Measurements from ENCODE around the gene DDX54.

DDX54 gene

GRCh38 chr12:113203852-113204760 lies 18.8 kb upstream of the DDX54 start:
- FAIRE-seq (peak; percentile 16), DNase-seq (ENCODE audit: insufficient read length, low spot score) (no peak)
- TF ChIP-seq TAF1 (IDR thresholded peaks at IDR 0.05; ENCODE audit: low read depth, low read length) (no peak), POU2F2 (IDR thresholded peaks at IDR 0.05; ENCODE audit: low read depth, low read length) (peak; percentile 85)

GRCh38 chr12:113202300-113203075 lies 17.2 kb upstream of the DDX54 start:
- no peak for DNase-seq (ENCODE audit: insufficient read length, low spot score)
- no peak for FAIRE-seq
- no peak for TF ChIP-seq POLR2A (IDR thresholded peaks at IDR 0.05; ENCODE audit: low read depth, low read length)
- no peak for TF ChIP-seq POU2F2 (IDR thresholded peaks at IDR 0.05; ENCODE audit: low read depth, low read length)
- TF ChIP-seq TAF1 (IDR thresholded peaks at IDR 0.05; ENCODE audit: low read depth, low read length): no peak
- TF ChIP-seq SPI1 (IDR thresholded peaks at IDR 0.05; ENCODE audit: low read depth, low read length): no peak
- no peak for TF ChIP-seq PAX5 (IDR thresholded peaks at IDR 0.05; ENCODE audit: insufficient read depth, low read length, severe bottlenecking)
- no peak for TF ChIP-seq POLR2AphosphoS5 (IDR thresholded peaks at IDR 0.05; ENCODE audit: low read depth, low read length)

GRCh38 chr12:113201187-113202177 lies 16.2 kb upstream of the DDX54 start:
- TF ChIP-seq POLR2AphosphoS5 (IDR thresholded peaks at IDR 0.05; ENCODE audit: low read depth, low read length) (no peak), POLR2A (IDR thresholded peaks at IDR 0.05; ENCODE audit: low read depth, low read length) (no peak), TAF1 (IDR thresholded peaks at IDR 0.05; ENCODE audit: low read depth, low read length) (no peak), SPI1 (IDR thresholded peaks at IDR 0.05; ENCODE audit: low read depth, low read length) (no peak), PAX5 (IDR thresholded peaks at IDR 0.05; ENCODE audit: insufficient read depth, low read length, severe bottlenecking) (no peak), POU2F2 (IDR thresholded peaks at IDR 0.05; ENCODE audit: low read depth, low read length) (no peak)
- FAIRE-seq: no peak
- DNase-seq (ENCODE audit: insufficient read length, low spot score): no peak

DNA sequence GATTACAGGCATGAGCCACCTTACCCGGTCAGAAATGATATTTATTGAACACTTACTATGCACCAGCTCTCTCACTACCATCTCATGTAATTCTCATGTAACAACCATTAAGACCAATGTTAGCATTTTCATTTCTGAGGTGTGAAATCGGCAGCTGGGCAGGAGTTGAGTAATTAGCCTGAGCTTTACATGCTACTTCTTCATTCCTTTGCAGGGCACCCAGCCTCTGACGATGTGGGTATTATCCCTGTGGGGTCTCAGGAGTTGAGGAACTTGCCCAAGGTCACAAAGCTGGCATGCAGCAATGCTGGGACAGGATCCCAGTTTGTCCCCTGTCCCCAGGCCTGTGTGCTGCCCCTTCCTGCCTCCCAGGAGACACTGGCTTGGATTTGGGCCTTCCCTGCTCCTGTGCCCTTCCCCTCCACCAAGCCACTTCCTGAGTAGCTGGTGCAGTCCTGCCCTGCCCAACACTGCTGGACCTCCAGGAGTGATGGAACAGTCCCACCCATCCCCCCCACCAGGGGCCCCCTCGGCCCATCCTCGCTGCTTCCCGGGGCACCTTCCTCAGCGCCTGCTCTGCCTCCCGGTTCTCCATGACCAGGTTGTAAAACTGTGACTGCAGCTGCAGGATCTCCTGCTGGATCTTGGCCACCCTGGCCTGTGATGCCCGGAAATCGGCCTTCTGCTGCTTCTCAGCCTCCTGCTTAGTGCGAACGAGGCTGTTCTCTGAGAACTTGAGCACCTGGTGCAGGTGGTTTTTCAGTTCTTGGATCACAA lies 14.9 kb upstream of the DDX54 start:
- FAIRE-seq: no peak
- TF ChIP-seq TAF1 (IDR thresholded peaks at IDR 0.05; ENCODE audit: low read depth, low read length): no peak
- no peak for TF ChIP-seq SPI1 (IDR thresholded peaks at IDR 0.05; ENCODE audit: low read depth, low read length)
- no peak for TF ChIP-seq POLR2AphosphoS5 (IDR thresholded peaks at IDR 0.05; ENCODE audit: low read depth, low read length)
- no peak for TF ChIP-seq PAX5 (IDR thresholded peaks at IDR 0.05; ENCODE audit: insufficient read depth, low read length, severe bottlenecking)
- TF ChIP-seq POU2F2 (IDR thresholded peaks at IDR 0.05; ENCODE audit: low read depth, low read length): no peak
- no peak for TF ChIP-seq POLR2A (IDR thresholded peaks at IDR 0.05; ENCODE audit: low read depth, low read length)
- no peak for DNase-seq (ENCODE audit: insufficient read length, low spot score)

GRCh38 chr12:113198296-113198695 lies 13.0 kb upstream of the DDX54 start:
- DNase-seq (ENCODE audit: insufficient read length, low spot score) (no peak), FAIRE-seq (peak; percentile 52)
- TF ChIP-seq POU2F2 (IDR thresholded peaks at IDR 0.05; ENCODE audit: low read depth, low read length) (no peak), POLR2AphosphoS5 (IDR thresholded peaks at IDR 0.05; ENCODE audit: low read depth, low read length) (no peak), SPI1 (IDR thresholded peaks at IDR 0.05; ENCODE audit: low read depth, low read length) (no peak)

GRCh38 chr12:113197518-113198077 lies 12.3 kb upstream of the DDX54 start:
- TF ChIP-seq POLR2AphosphoS5 (IDR thresholded peaks at IDR 0.05; ENCODE audit: low read depth, low read length) (no peak), POU2F2 (IDR thresholded peaks at IDR 0.05; ENCODE audit: low read depth, low read length) (no peak), TAF1 (IDR thresholded peaks at IDR 0.05; ENCODE audit: low read depth, low read length) (no peak), POLR2A (IDR thresholded peaks at IDR 0.05; ENCODE audit: low read depth, low read length) (no peak), SPI1 (IDR thresholded peaks at IDR 0.05; ENCODE audit: low read depth, low read length) (no peak), PAX5 (IDR thresholded peaks at IDR 0.05; ENCODE audit: insufficient read depth, low read length, severe bottlenecking) (no peak)
- FAIRE-seq (no peak), DNase-seq (ENCODE audit: insufficient read length, low spot score) (no peak)

DNA sequence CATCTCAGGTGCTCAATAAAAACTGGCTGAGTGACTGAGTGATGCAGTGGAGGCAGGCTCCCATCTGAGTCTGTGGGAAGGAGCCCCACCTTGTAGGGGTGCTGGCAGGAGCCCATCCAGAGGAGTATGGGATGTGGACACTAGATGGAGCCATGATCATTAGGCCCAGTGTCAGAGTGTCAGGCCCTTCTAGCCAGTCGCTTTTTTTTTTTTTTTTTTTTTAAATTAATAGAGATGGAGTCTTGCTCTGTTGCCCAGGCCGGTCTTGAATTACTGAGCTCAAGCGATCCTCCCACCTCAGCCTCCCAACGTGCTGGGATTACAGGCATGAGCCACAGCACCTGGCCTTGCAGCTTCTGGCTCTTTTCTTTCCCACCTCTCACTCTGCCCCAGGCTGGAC lies 11.7 kb upstream of the DDX54 start:
- FAIRE-seq: peak; percentile 90
- peak; percentile 80 for DNase-seq (ENCODE audit: insufficient read length, low spot score)
- no peak for TF ChIP-seq PAX5 (IDR thresholded peaks at IDR 0.05; ENCODE audit: insufficient read depth, low read length, severe bottlenecking)
- TF ChIP-seq POU2F2 (IDR thresholded peaks at IDR 0.05; ENCODE audit: low read depth, low read length): peak; percentile 52; the same call in 1 of the 2 replicates

DNA sequence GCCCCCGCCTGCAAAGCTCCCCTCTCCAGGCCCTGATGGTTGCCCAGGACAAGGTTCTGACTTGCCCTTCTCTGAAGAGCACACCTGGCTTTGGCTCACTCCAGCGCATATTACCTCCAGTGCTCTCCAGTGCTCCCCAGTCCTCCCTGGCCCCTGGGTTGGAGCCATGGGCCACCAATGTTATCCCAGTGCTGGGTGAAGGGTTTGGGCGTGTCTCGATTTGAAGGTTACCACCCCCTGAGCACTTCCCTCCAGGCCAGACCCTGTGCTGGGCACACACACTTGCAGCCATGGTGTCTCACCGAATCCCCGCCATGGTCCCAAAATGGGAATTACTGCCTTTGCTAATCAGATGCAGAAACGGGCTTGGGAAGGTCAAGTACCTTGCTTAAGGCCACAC lies 11.3 kb upstream of the DDX54 start:
- FAIRE-seq (no peak), DNase-seq (ENCODE audit: insufficient read length, low spot score) (no peak)
- TF ChIP-seq TAF1 (IDR thresholded peaks at IDR 0.05; ENCODE audit: low read depth, low read length): no peak
- TF ChIP-seq PAX5 (IDR thresholded peaks at IDR 0.05; ENCODE audit: insufficient read depth, low read length, severe bottlenecking): no peak
- TF ChIP-seq POLR2A (IDR thresholded peaks at IDR 0.05; ENCODE audit: low read depth, low read length): no peak; the same call in 1 of the 2 replicates
- no peak for TF ChIP-seq SPI1 (IDR thresholded peaks at IDR 0.05; ENCODE audit: low read depth, low read length)
- no peak for TF ChIP-seq POU2F2 (IDR thresholded peaks at IDR 0.05; ENCODE audit: low read depth, low read length)
- no peak for TF ChIP-seq POLR2AphosphoS5 (IDR thresholded peaks at IDR 0.05; ENCODE audit: low read depth, low read length)
